22Rv1 (cell line): ENCODE results near the gene CLASP1.

ENCODE experiments used
- ZFX ChIP-seq: fragments of 450-650 bp; IDR thresholded peaks from 2 replicates; pipeline ENCODE4 v1.6.1; 2017; ENCODE audit warnings: antibody characterized with exemption, borderline replicate concordance
- TF ChIP-seq, protein P1 (sequence below): fragments of 450-650 bp; IDR thresholded peaks from 2 replicates; pipeline ENCODE4 v1.5.1; 2017; ENCODE audit warnings: mild to moderate bottlenecking

- TF ChIP-seq, protein P1, sequence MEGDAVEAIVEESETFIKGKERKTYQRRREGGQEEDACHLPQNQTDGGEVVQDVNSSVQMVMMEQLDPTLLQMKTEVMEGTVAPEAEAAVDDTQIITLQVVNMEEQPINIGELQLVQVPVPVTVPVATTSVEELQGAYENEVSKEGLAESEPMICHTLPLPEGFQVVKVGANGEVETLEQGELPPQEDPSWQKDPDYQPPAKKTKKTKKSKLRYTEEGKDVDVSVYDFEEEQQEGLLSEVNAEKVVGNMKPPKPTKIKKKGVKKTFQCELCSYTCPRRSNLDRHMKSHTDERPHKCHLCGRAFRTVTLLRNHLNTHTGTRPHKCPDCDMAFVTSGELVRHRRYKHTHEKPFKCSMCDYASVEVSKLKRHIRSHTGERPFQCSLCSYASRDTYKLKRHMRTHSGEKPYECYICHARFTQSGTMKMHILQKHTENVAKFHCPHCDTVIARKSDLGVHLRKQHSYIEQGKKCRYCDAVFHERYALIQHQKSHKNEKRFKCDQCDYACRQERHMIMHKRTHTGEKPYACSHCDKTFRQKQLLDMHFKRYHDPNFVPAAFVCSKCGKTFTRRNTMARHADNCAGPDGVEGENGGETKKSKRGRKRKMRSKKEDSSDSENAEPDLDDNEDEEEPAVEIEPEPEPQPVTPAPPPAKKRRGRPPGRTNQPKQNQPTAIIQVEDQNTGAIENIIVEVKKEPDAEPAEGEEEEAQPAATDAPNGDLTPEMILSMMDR: no peak
- TF ChIP-seq ZFX: no peak
These were observed 130.1 kb downstream of the CLASP1 start for GRCh38 chr2:121519153-121519552.
